ENCODE results near the gene DTNBP1. TPM values are rescaled to one million over a fixed set of nuclear protein-coding genes. Genes with fewer than 3 reads are reported as not detected.

The DTNBP1 gene
- total and polyA plus RNA-seq, 2 of the 8 experiments (the other 6 are each of a cell fraction or from before 2014, with no cell fraction given) = 13.5 to 22.1 TPM

DNA sequence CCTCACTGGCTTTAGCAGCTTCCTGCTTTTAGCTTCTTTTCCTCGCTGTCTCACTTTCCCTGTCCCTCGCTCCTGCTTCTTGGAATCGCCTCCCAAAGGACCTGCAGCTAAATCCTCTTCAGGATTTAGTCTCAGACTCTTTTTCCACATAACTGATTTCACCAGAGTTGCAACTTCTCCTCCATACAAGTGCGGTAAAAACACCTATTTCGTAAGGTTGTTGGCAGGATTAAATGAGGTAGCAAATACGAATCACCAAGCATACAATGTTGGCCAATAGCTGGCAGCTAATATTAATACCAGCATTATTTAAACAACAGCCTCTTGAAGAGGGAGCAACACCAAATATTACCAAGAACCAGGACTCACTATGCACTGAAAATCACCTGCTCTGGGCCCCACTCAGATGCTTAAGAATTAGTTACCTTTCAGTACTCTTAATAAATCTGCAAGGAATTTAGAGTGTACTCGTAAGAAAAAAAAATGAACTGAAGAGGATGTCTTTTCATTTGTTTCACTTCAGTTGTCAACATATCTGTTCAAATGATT is 123.0 kb downstream of the DTNBP1 start:
- ChIA-PET POLR2A (ENCODE audit: partially characterized antibody) (interaction anchor here (3.1 kb wide), 1 partner anchor 16 kb away, joined by 9 read pairs; no protein-coding TSS in a partner anchor), CTCF (ENCODE audit: partially characterized antibody) (interaction anchor here (1.8 kb wide), 1 partner anchor 85 kb away, joined by 6 read pairs; no protein-coding TSS in a partner anchor)
- H3K9me3 ChIP-seq (ENCODE audit: insufficient read depth in 2 of 2, low read depth in 1 of 2, low read length in 1 of 2) = no peaks in the 10 kb centered on the region
- H3K56ac ChIP-seq (replicated peaks; ENCODE audit: insufficient read length, low read depth, low read length) = no peak overlapping the region
- no peak overlapping the region for H3K14ac ChIP-seq (ENCODE audit: insufficient read length)
- H3K27ac ChIP-seq (ENCODE audit: low read depth, low read length) = no peak overlapping the region
- H3K4me1 ChIP-seq (replicated peaks in 1 of 4; ENCODE audit: control insufficient read depth in 3 of 4, insufficient read depth in 4 of 4, low read length in 3 of 4) = no peaks in the 10 kb centered on the region
- no peaks in the 10 kb centered on the region for H4K20me1 ChIP-seq (replicated peaks in 1 of 2; ENCODE audit: control insufficient read depth in 1 of 2, insufficient read depth in 2 of 2, low read length in 2 of 2)
- H4K5ac ChIP-seq (ENCODE audit: insufficient read length, low read depth, low read length) = no peak overlapping the region
- H3K79me2 ChIP-seq (ENCODE audit: control insufficient read depth in 1 of 2, insufficient read depth in 2 of 2, low read length in 2 of 2) = no peaks in the 10 kb centered on the region
- H3K4ac ChIP-seq (replicated peaks; ENCODE audit: insufficient read length, low read depth, low read length) = no peak overlapping the region
- H2BK15ac ChIP-seq (ENCODE audit: low read length) = no peak overlapping the region
- H4K91ac ChIP-seq (replicated peaks; ENCODE audit: insufficient read length, low read length) = no peak overlapping the region
- H3K9ac ChIP-seq (replicated peaks in 1 of 4; ENCODE audit: extremely low read depth in 1 of 4, low read depth in 3 of 4, low read length in 3 of 4) = no peak overlapping the region
- no peak overlapping the region for H2AK5ac ChIP-seq (ENCODE audit: low read depth, low read length)
- TF ChIP-seq HDAC2 (IDR thresholded peaks at IDR 0.05; ENCODE audit: borderline replicate concordance in 1 of 2, low read depth in 2 of 2, low read length in 2 of 2) (no peak), ATF2 (IDR thresholded peaks at IDR 0.05; ENCODE audit: low read length) (no peak), PHF8 (conservative IDR thresholded peaks at IDR 0.05; ENCODE audit: low read depth, low read length) (no peak), RAD21 (IDR thresholded peaks at IDR 0.05 in 1 of 2, conservative IDR thresholded peaks at IDR 0.05 in 1 of 2; ENCODE audit: low read depth in 2 of 2, low read length in 2 of 2) (no peak), SRF (IDR thresholded peaks at IDR 0.05; ENCODE audit: low read depth, low read length) (no peak), TAF1 (IDR thresholded peaks at IDR 0.05; ENCODE audit: low read depth, low read length) (no peak), NRF1 (IDR thresholded peaks at IDR 0.05; ENCODE audit: low read depth, low read length) (no peak), BCL11A (IDR thresholded peaks at IDR 0.05; ENCODE audit: low read depth in 2 of 2, low read length in 2 of 2) (no peak), BACH1 (IDR thresholded peaks at IDR 0.05; ENCODE audit: low read length) (no peak), CHD1 (IDR thresholded peaks at IDR 0.05; ENCODE audit: low read depth, low read length) (no peak)
- DNase-seq (ENCODE audit: low read depth in 1 of 2, low spot score in 2 of 2) (no peak), FAIRE-seq (no peak)
- H3K27me3 ChIP-seq (replicated peaks in 1 of 4; ENCODE audit: control insufficient read depth in 3 of 4, extremely low read depth in 1 of 4, insufficient read depth in 3 of 4, low read length in 3 of 4) = no peaks in the 10 kb centered on the region
- H2AFZ ChIP-seq (ENCODE audit: low read length) = no peak overlapping the region
- H2BK5ac ChIP-seq (ENCODE audit: low read depth, low read length) = no peak overlapping the region
- H2BK20ac ChIP-seq (ENCODE audit: low read length) = no peak overlapping the region
- no peaks in the 10 kb centered on the region for H3K36me3 ChIP-seq (ENCODE audit: control insufficient read depth in 2 of 4, insufficient read depth in 4 of 4, low read length in 3 of 4)
- H3K18ac ChIP-seq (ENCODE audit: extremely low read depth, low read length) = no peak overlapping the region
- H3K23ac ChIP-seq (ENCODE audit: insufficient read length) = no peak overlapping the region
- no peak overlapping the region for H2BK120ac ChIP-seq (replicated peaks; ENCODE audit: low read depth, low read length)
- no peaks in the 10 kb centered on the region for H3K79me1 ChIP-seq (ENCODE audit: low read depth, low read length)
- H3K4me3 ChIP-seq (ENCODE audit: extremely low read depth in 1 of 4, insufficient read depth in 2 of 4, low read depth in 3 of 4, low read length in 4 of 4) = no peak overlapping the region
- no peak overlapping the region for H4K8ac ChIP-seq (ENCODE audit: extremely low read depth, insufficient read depth, low read length)
- 93% methylated on average over 7 of the region's 7 CpGs; no CpG with 5 or more reads in 1 of the 2 experiments for WGBS, 2 experiments (ENCODE audit: extremely low coverage in 1 of 2, insufficient coverage in 1 of 2, insufficient read length in 1 of 2, insufficient replicate concordance in 2 of 2, low coverage in 1 of 2, low lambda C conversion rate in 2 of 2, missing lambda C conversion rate in 1 of 2)
- no peak overlapping the region for H3K4me2 ChIP-seq (ENCODE audit: insufficient read depth in 1 of 2, low read depth in 2 of 2, low read length in 2 of 2)
- H3K23me2 ChIP-seq (ENCODE audit: low read depth, low read length) = no peaks in the 10 kb centered on the region
- no peak overlapping the region for H2BK12ac ChIP-seq (ENCODE audit: low read depth, low read length)
